Measurements from ENCODE around the gene GPX6.

DNA sequence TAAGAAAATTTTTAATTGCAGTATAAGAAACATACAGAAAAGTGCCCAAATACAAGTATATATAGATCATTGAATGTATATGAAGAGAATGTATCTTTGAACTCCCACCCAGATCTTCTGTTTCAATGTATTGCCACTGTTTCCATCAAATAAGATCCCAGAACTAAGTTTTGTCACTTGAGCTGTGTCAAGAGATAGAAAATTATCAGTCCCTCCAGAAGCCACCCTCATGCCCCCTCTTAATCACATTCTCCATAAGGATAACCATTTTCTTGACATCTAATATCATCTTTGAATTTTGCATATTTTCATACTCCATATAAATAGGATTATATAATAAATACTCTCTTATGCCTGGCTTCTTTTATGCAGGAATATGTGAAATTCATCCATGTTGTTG is 30.4 kb upstream of the GPX6 start:
- TF ChIP-seq, protein P1, sequence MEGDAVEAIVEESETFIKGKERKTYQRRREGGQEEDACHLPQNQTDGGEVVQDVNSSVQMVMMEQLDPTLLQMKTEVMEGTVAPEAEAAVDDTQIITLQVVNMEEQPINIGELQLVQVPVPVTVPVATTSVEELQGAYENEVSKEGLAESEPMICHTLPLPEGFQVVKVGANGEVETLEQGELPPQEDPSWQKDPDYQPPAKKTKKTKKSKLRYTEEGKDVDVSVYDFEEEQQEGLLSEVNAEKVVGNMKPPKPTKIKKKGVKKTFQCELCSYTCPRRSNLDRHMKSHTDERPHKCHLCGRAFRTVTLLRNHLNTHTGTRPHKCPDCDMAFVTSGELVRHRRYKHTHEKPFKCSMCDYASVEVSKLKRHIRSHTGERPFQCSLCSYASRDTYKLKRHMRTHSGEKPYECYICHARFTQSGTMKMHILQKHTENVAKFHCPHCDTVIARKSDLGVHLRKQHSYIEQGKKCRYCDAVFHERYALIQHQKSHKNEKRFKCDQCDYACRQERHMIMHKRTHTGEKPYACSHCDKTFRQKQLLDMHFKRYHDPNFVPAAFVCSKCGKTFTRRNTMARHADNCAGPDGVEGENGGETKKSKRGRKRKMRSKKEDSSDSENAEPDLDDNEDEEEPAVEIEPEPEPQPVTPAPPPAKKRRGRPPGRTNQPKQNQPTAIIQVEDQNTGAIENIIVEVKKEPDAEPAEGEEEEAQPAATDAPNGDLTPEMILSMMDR (IDR thresholded peaks at IDR 0.05), result no peak
- no peak for TF ChIP-seq POLR2A (IDR thresholded peaks at IDR 0.05)

All from thyroid gland (tissue), 4 donors.